WI38 (cell line): ENCODE measurements around the gene SLC6A16.
"Not testable (repeated sequence)": the region's sequence is repeated elsewhere in the genome, so short reads cannot be mapped to it uniquely, and the experiment has no call there.

Source experiments
- H3K4me3 ChIP-seq: 2 replicates; pipeline ENCODE4 v1.5.1; 2011; ENCODE audit warnings: low read depth, mild to moderate bottlenecking, control low read depth, low read length
- CTCF ChIP-seq: IDR thresholded peaks from 2 replicates; pipeline ENCODE4 v1.5.1; 2012; ENCODE audit warnings: low read depth, mild to moderate bottlenecking, control low read depth, low read length

Gene SLC6A16

GRCh38 chr19:49331616-49332055, 6.6 kb upstream of the SLC6A16 start:
- TF ChIP-seq CTCF: no peak
- no peak overlapping the region for H3K4me3 ChIP-seq

- H3K4me3 ChIP-seq: not testable (repeated sequence)
Measured at GRCh38 chr19:49331187-49331586, 6.2 kb upstream of the SLC6A16 start.

GRCh38 chr19:49328741-49329140, 3.8 kb upstream of the SLC6A16 start:
- no peak for TF ChIP-seq CTCF
- no peak overlapping the region for H3K4me3 ChIP-seq

GRCh38 chr19:49327878-49328544, 3.0 kb upstream of the SLC6A16 start:
- no peak overlapping the region for H3K4me3 ChIP-seq
- TF ChIP-seq CTCF: peak; percentile 66

GRCh38 chr19:49326165-49326704, 1.2 kb upstream of the SLC6A16 start:
- H3K4me3 ChIP-seq: no peak overlapping the region
- TF ChIP-seq CTCF: no peak

GRCh38 chr19:49325756-49326155, 765 bp upstream of the SLC6A16 start:
- H3K4me3 ChIP-seq: not testable (repeated sequence)

- TF ChIP-seq CTCF: no peak
- no peak overlapping the region for H3K4me3 ChIP-seq
Measured at GRCh38 chr19:49318296-49318695, 6.7 kb downstream of the SLC6A16 start.

- TF ChIP-seq CTCF: no peak
- no peak overlapping the region for H3K4me3 ChIP-seq
Measured at GRCh38 chr19:49316284-49316683, 8.7 kb downstream of the SLC6A16 start.
